Heart right ventricle (tissue), 16 donors: ENCODE results near the gene TOMM22. TPM values are rescaled to one million over a fixed set of nuclear protein-coding genes. Genes with fewer than 3 reads are reported as not detected.

Source experiments
- ATAC-seq, 8 donors: fragments of 200-7000 bp; cut with Tn5 transposase; one replicate each; pipeline ENCODE4 v1.9.1; 2020; ENCODE audit warnings: mild to moderate bottlenecking in 8 of 8, moderate library complexity in 8 of 8, moderate number of reproducible peaks in 1 of 8
- DNase-seq, 2 donors: peaks; one replicate each; pipeline ENCODE4 v3.0.0-alpha.2; 2020
- H3K27ac ChIP-seq, 10 donors: fragments of 200-600 bp; sonication (generic) in 2 of 10; one replicate each; pipeline versions ENCODE4 v1.5.0 to v1.8.0; 2020 to 2022; ENCODE audit warnings: mild to moderate bottlenecking in 3 of 10
- H3K27me3 ChIP-seq, 7 donors: fragments of 200-600 bp; one replicate each; pipeline ENCODE4 v1.8.0; 2021 to 2022; ENCODE audit warnings: mild to moderate bottlenecking in 2 of 7
- H3K36me3 ChIP-seq, 9 donors: fragments of 200-600 bp; sonication (generic) in 1 of 9; one replicate each; pipeline versions ENCODE4 v1.5.0 to v1.8.0; 2020 to 2022; ENCODE audit warnings: mild to moderate bottlenecking in 2 of 9
- H3K4me1 ChIP-seq, 9 donors: fragments of 200-600 bp; sonication (generic) in 1 of 9; one replicate each; pipeline versions ENCODE4 v1.5.0 to v1.8.0; 2020 to 2022; ENCODE audit warnings: mild to moderate bottlenecking in 4 of 9
- H3K4me3 ChIP-seq, 10 donors: fragments of 200-600 bp; sonication (generic) in 2 of 10; one replicate each; pipeline versions ENCODE4 v1.5.0 to v1.8.0; 2020 to 2022; ENCODE audit warnings: mild to moderate bottlenecking in 7 of 10, moderate library complexity in 2 of 10
- H3K9me3 ChIP-seq, 11 donors: fragments of 200-600 bp in 10 of 11; sonication (generic) in 2 of 11; one replicate each; pipeline versions ENCODE4 v1.5.0 to v1.8.0; 2013 to 2022; ENCODE audit warnings: mild to moderate bottlenecking in 2 of 11, control low read depth in 1 of 11, moderate library complexity in 1 of 11
- WGBS, 2 donors: extraction: QIAGEN DNeasy Blood & Tissue Kit; methylation state at CpG; one replicate each; pipeline ENCODE4 v1.1.7; 2013; ENCODE audit warnings: inconsistent platforms in 1 of 2; 5-methylcytosine and 5-hydroxymethylcytosine counted together
- intact Hi-C, 10 donors: fragments of 100-400 bp; cut with DNase I; formaldehyde crosslinking; loops; one replicate each; pipeline versions ENCODE4 v1.11.1 to v1.14.2; 2022
- polyA plus RNA-seq, 2 donors: library from polyadenylated mRNA; stranded (reverse); fragments of 200-250 nt; gene quantifications; one replicate each; pipeline ENCODE4 v1.2.3, GENCODE V29; 2013
- total RNA-seq, 10 donors: library from RNA; stranded (reverse); fragmentation: NEBNext Ultra II Directional in 3 of 10; extraction: Animal tissue kit (Norgen Biotek cat#: 25700) in 3 of 10; gene quantifications; one replicate each; pipeline versions ENCODE4 v1.2.1 to v1.2.4, GENCODE V29; 2021 to 2023
- TF ChIP-seq, protein P1 (sequence below), 9 donors: fragments of 200-600 bp; sonication (generic) in 2 of 9; IDR thresholded peaks; one replicate each; pipeline versions ENCODE4 v1.5.0 to v1.8.0; 2021 to 2022; ENCODE audit warnings: antibody characterized with exemption in 9 of 9, mild to moderate bottlenecking in 5 of 9, moderate library complexity in 1 of 9
- donor health status: Arrhythmogenic right ventricular cardiomyopathy.
- donor health status: ischemic (EF 13 %, LVEDD 7.1; RV severe dilation, severe dysfunction).
- donor health status: healthy with polysubstance abuse.
- donor health status: DM: no; HTN: yes; CAD: no.
- donor health status: DM: no; HTN: no; CAD: no.
- donor health status: ischemic (EF 25% LVEDD 6.9; RV normal size, moderate dysfunction).
- donor health status: ischemic (EF 25% LVEDD 5.7; RV mildly dilated, moderate dysfunction).
- donor health status: healthy.
- donor health status: DM: yes; HTN: yes; CAD: no.
- donor health status: Ischemic cardiomyopathy.
- donor health status: ischemic (EF 35%, LVEDD 5.7; RV mildly dilated, moderate dysfunction).
- donor health status: nonischemic (EF 11% LVEDD 7.7; RV severe dilation, severe dysfunction).
- donor health status: DM: yes; HTN: yes; CAD: no.
- donor health status: PGD.
- donor health status: ischemic (EF 29% LVEDD 5.4; RV normal size, mild dysfunction).
- donor health status: nonischemic (EF 23%, LVEDD 6.1; RV moderate dilation, normal function).

Gene TOMM22
- total and polyA plus RNA-seq, 12 donors = 23.0 to 86.2 (median 70.5) TPM

GRCh38 chr22:38710866-38711265 is 29.1 kb downstream of the TOMM22 start:
- intact Hi-C loops = no loop called here
- ATAC-seq (no peak), DNase-seq (no peak)
- Histone ChIP-seq H3K9me3 (no peaks in the 10 kb centered on the region), H3K27ac (no peak overlapping the region), H3K36me3 (peaks cover 0 to 50% (median 7%) of the 10 kb centered on the region in 9 donors), H3K4me3 (no peak overlapping the region), H3K27me3 (no peaks in the 10 kb centered on the region), H3K4me1 (peaks cover 6 to 81% (median 71%) of the 10 kb centered on the region in 9 donors)
- 84 to 92% methylated on average over 3 of the region's 3 CpGs for WGBS, 2 donors
- TF ChIP-seq, protein P1, sequence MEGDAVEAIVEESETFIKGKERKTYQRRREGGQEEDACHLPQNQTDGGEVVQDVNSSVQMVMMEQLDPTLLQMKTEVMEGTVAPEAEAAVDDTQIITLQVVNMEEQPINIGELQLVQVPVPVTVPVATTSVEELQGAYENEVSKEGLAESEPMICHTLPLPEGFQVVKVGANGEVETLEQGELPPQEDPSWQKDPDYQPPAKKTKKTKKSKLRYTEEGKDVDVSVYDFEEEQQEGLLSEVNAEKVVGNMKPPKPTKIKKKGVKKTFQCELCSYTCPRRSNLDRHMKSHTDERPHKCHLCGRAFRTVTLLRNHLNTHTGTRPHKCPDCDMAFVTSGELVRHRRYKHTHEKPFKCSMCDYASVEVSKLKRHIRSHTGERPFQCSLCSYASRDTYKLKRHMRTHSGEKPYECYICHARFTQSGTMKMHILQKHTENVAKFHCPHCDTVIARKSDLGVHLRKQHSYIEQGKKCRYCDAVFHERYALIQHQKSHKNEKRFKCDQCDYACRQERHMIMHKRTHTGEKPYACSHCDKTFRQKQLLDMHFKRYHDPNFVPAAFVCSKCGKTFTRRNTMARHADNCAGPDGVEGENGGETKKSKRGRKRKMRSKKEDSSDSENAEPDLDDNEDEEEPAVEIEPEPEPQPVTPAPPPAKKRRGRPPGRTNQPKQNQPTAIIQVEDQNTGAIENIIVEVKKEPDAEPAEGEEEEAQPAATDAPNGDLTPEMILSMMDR (IDR thresholded peaks at IDR 0.05) = no peak

- no peak overlapping the region for H3K4me3 ChIP-seq
- TF ChIP-seq, protein P1 (IDR thresholded peaks at IDR 0.05) = no peak
- no peaks in the 10 kb centered on the region for H3K9me3 ChIP-seq
- DNase-seq = no peak
- no peak for ATAC-seq
- intact Hi-C loops = no loop called here
- peaks cover 3 to 69% (median 59%) of the 10 kb centered on the region in 9 donors for H3K4me1 ChIP-seq
- H3K27me3 ChIP-seq = no peaks in the 10 kb centered on the region
- no peak overlapping the region for H3K27ac ChIP-seq
- peaks cover 0 to 68% (median 22%) of the 10 kb centered on the region in 9 donors for H3K36me3 ChIP-seq
- 62 to 76% methylated on average over 11 of the region's 11 CpGs for WGBS, 2 donors
Measured at GRCh38 chr22:38712486-38713207, 30.9 kb downstream of the TOMM22 start.

DNA sequence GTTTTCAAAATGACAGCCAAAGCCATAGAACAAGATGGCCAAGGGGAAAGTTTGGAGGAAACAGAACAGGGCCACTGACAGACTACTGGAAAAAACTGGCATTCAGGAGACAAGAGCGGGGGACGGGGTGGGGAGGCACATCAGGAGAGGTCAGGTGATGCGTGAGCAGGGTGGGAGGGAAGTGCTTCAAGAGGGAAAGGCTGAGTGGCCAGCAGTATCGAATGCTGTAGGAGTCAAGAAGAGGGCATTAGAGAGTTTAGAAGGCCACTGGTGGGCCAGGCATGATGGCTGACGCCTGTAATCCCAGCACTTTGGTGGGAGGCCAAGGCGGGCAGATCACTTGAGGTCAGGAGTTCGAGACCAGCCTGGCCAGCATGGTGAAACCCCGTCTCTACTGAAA is 32.2 kb downstream of the TOMM22 start:
- WGBS, 2 donors = 70 to 83% methylated on average over 8 of the region's 8 CpGs
- H3K4me1 ChIP-seq = peaks cover 3 to 66% (median 53%) of the 10 kb centered on the region in 9 donors
- peaks cover 0 to 80% (median 22%) of the 10 kb centered on the region in 9 donors for H3K36me3 ChIP-seq
- intact Hi-C loops = no loop called here
- DNase-seq = no peak
- TF ChIP-seq, protein P1 (IDR thresholded peaks at IDR 0.05) = no peak
- ATAC-seq = no peak
- H3K9me3 ChIP-seq = no peaks in the 10 kb centered on the region
- H3K4me3 ChIP-seq = no peak overlapping the region
- H3K27ac ChIP-seq = no peak overlapping the region
- H3K27me3 ChIP-seq = no peaks in the 10 kb centered on the region

DNA sequence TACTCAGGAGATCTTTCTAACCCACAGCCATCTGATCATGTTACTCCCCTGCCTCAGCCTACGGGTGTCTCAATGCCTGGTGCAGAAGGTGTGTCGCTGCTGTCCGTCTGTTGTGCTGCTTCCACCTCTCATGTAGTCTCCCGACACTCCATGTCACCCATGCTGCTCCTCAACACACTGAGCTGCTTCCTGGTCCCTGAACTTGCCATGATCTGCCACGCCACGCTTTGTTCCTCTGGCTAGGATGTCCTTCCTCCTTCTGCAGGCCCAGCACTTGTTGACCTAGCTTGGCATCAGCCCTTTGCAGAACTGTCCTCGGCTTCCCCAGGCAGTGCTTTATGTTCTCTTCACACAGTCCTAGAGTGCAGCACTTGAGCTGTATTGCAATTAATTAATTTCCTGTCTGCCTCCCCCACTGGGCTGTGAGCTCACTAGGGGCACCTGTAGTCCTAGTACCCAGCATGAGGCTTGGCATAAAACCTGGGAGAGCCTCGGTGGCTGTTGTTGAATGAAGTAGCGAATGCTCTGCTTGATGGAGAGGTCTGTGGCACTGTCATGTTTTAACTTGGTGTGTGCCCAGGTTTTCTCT is 33.5 kb downstream of the TOMM22 start:
- Histone ChIP-seq H3K36me3 (peaks cover 0 to 80% (median 15%) of the 10 kb centered on the region in 9 donors), H3K9me3 (no peaks in the 10 kb centered on the region), H3K4me1 (peaks cover 3 to 53% (median 39%) of the 10 kb centered on the region in 9 donors), H3K4me3 (no peak overlapping the region), H3K27me3 (no peaks in the 10 kb centered on the region), H3K27ac (no peak overlapping the region)
- ATAC-seq (peak in 7 of 8 donors; percentile 11 to 50 (median 21)), DNase-seq (no peak)
- intact Hi-C loops = loop anchor here in 1 of 10 donors (5.0 kb wide), 1 partner anchor 37 kb away; no protein-coding TSS in a partner anchor
- TF ChIP-seq, protein P1 (IDR thresholded peaks at IDR 0.05) = no peak
- 74 to 75% methylated on average over 9 of the region's 9 CpGs for WGBS, 2 donors
